Measurements from ENCODE around the gene PAX7. TPM values are rescaled to one million over a fixed set of nuclear protein-coding genes. Genes with fewer than 3 reads are reported as not detected.

The PAX7 gene
- total and polyA plus RNA-seq, 2 of the 4 experiments (the other 2 are of a cell fraction): not detected

- no peak overlapping the region for H3K23ac ChIP-seq (ENCODE audit: low read depth, low read length)
- H3K4me3 ChIP-seq (ENCODE audit: insufficient read depth, low read depth, low read length): no peak overlapping the region
- no peak overlapping the region for H2AK9ac ChIP-seq (replicated peaks; ENCODE audit: low read depth, low read length, poor library complexity)
- H2BK15ac ChIP-seq (ENCODE audit: low read depth, low read length): no peak overlapping the region
- no peak overlapping the region for H2BK20ac ChIP-seq (ENCODE audit: low read depth, low read length)
- no peak overlapping the region for H4K8ac ChIP-seq (ENCODE audit: low read depth in 2 of 2, low read length in 2 of 2)
- no peak overlapping the region for H3K4me2 ChIP-seq (ENCODE audit: low read depth, low read length)
- dilution Hi-C loops (cut with HindIII; ENCODE audit: low sequenced_read_pairs, unreplicated experiment): no loop called here
- ATAC-seq (ENCODE audit: low read depth) (no peak), DNase-seq (no peak)
- no peak overlapping the region for H4K91ac ChIP-seq (ENCODE audit: insufficient read depth, low read depth, low read length)
- no peak overlapping the region for H4K5ac ChIP-seq (ENCODE audit: low read depth, low read length)
- BruUV-seq (replicated peaks): no TSS peak
- H3K27me3 ChIP-seq (ENCODE audit: control insufficient read depth, insufficient read depth, low read length): peaks cover 4% of the 10 kb centered on the region; the same call in 1 of the 2 replicates
- H3K27ac ChIP-seq (ENCODE audit: insufficient read depth, low read length): no peak overlapping the region
- TF ChIP-seq RCOR1 (IDR thresholded peaks at IDR 0.05; ENCODE audit: insufficient replicate concordance, low read length) (no peak), CHD1 (IDR thresholded peaks at IDR 0.05; ENCODE audit: low read depth, low read length) (no peak), RAD21 (IDR thresholded peaks at IDR 0.05; ENCODE audit: low read length) (no peak)
- TF ChIP-seq, protein P1, sequence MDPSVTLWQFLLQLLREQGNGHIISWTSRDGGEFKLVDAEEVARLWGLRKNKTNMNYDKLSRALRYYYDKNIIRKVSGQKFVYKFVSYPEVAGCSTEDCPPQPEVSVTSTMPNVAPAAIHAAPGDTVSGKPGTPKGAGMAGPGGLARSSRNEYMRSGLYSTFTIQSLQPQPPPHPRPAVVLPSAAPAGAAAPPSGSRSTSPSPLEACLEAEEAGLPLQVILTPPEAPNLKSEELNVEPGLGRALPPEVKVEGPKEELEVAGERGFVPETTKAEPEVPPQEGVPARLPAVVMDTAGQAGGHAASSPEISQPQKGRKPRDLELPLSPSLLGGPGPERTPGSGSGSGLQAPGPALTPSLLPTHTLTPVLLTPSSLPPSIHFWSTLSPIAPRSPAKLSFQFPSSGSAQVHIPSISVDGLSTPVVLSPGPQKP (IDR thresholded peaks at IDR 0.05; ENCODE audit: borderline replicate concordance, low read depth, low read length): no peak
- no peak overlapping the region for H3K14ac ChIP-seq (replicated peaks; ENCODE audit: low read depth, low read length)
- H3K9me1 ChIP-seq (ENCODE audit: insufficient read depth, low read length): no peaks in the 10 kb centered on the region
- H3K36me3 ChIP-seq (ENCODE audit: control insufficient read depth, insufficient read depth, low read length): no peaks in the 10 kb centered on the region
- no peak overlapping the region for H3K4ac ChIP-seq (ENCODE audit: low read depth, low read length)
- H3K79me1 ChIP-seq (ENCODE audit: low read depth in 1 of 2, low read length in 2 of 2): no peaks in the 10 kb centered on the region
- no peak overlapping the region for H2AFZ ChIP-seq (replicated peaks; ENCODE audit: low read length, poor library complexity)
- H2BK5ac ChIP-seq (ENCODE audit: low read depth, low read length, poor library complexity, severe bottlenecking): no peak overlapping the region
- CTCF ChIA-PET: no interaction called here
- no peak overlapping the region for H2AK5ac ChIP-seq (ENCODE audit: low read depth, low read length)
- in situ Hi-C loops (cut with MboI; ENCODE audit: low sequenced_read_pairs): no loop called here
- H2BK120ac ChIP-seq (ENCODE audit: low read depth, low read length): no peak overlapping the region
- no peak overlapping the region for H3K9ac ChIP-seq (ENCODE audit: low read depth, low read length)
- intact Hi-C loops (cut with micrococcal nuclease): no loop called here
- WGBS, 2 experiments (ENCODE audit: extremely low coverage in 2 of 2, insufficient read length in 1 of 2): no CpG with 5 or more reads among the region's 6 CpGs
- no peaks in the 10 kb centered on the region for H4K20me1 ChIP-seq (ENCODE audit: insufficient read depth, low read length)
- no peaks in the 10 kb centered on the region for H3K4me1 ChIP-seq (ENCODE audit: control insufficient read depth, insufficient read depth, low read length)
- no peak overlapping the region for H3K56ac ChIP-seq (ENCODE audit: extremely low read depth, insufficient read depth, low read length)
- POLR2A ChIA-PET (ENCODE audit: unreplicated experiment): no interaction called here
- H3K9me3 ChIP-seq (ENCODE audit: control insufficient read depth, insufficient read depth, low read length): no peaks in the 10 kb centered on the region
- H3K18ac ChIP-seq (ENCODE audit: low read depth, low read length): no peak overlapping the region
Measured at GRCh38 chr1:18732686-18733085, 102.0 kb downstream of the PAX7 start.

Measured in IMR-90 (cell line).